ENCODE data around the gene C1orf174. TPM values are rescaled to one million over a fixed set of nuclear protein-coding genes. Genes with fewer than 3 reads are reported as not detected.

Gene C1orf174
- total RNA-seq, 4 donors from 2014 or later = 20.1 to 37.1 (median 31.4) TPM

DNA sequence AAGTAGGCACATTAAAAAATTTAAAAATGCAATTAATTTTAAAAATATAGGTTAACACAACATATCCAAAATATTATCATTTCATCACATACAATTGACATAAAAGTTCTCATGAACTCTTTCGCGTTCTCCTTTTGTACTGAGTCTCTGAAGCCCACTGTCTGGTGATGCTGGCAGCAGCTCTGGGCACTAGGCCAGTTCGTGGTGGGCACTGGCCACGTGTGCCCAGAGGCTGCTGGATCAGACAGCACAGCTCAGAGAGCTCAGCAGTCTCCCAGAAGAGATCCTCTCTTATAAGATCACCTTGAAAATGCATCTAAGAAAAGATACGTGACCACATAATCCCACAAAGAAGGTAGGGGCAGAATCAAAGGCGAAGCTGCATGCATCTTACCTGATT lies 53.0 kb downstream of the C1orf174 start:
- Histone ChIP-seq H3K9me3 (no peaks in the 10 kb centered on the region), H3K4me3 (no peak overlapping the region), H3K4me1 (no peaks in the 10 kb centered on the region), H3K36me3 (peaks cover 0 to 84% (median 0%) of the 10 kb centered on the region in 3 donors), H3K27ac (no peak overlapping the region), H3K27me3 (no peaks in the 10 kb centered on the region)
- TF ChIP-seq POLR2A (IDR thresholded peaks at IDR 0.05) = no peak
- TF ChIP-seq, protein P1, sequence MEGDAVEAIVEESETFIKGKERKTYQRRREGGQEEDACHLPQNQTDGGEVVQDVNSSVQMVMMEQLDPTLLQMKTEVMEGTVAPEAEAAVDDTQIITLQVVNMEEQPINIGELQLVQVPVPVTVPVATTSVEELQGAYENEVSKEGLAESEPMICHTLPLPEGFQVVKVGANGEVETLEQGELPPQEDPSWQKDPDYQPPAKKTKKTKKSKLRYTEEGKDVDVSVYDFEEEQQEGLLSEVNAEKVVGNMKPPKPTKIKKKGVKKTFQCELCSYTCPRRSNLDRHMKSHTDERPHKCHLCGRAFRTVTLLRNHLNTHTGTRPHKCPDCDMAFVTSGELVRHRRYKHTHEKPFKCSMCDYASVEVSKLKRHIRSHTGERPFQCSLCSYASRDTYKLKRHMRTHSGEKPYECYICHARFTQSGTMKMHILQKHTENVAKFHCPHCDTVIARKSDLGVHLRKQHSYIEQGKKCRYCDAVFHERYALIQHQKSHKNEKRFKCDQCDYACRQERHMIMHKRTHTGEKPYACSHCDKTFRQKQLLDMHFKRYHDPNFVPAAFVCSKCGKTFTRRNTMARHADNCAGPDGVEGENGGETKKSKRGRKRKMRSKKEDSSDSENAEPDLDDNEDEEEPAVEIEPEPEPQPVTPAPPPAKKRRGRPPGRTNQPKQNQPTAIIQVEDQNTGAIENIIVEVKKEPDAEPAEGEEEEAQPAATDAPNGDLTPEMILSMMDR (IDR thresholded peaks at IDR 0.05) = no peak
- no peak for DNase-seq

DNA sequence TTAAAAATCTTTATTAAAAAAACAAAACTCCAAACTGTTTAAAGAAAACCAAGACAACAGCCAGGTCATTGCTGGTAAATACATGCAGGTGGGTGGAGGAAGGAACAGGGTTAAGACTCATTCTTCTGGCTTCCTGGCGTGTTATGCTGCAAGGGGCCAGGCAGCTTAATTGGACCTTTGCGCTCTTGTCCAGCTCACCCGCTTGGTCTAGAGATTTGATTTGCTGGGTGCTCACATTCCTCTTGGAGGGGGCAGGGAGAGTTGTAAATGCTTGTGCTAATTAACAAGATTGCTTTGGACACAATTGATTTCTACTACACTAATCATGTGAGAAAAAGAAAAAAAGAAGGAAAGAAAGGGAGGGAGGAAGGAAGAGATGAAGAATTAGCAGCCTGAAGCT lies 53.5 kb downstream of the C1orf174 start:
- no peak overlapping the region for H3K27ac ChIP-seq
- H3K27me3 ChIP-seq = no peaks in the 10 kb centered on the region
- H3K9me3 ChIP-seq = no peaks in the 10 kb centered on the region
- no peaks in the 10 kb centered on the region for H3K4me1 ChIP-seq
- TF ChIP-seq, protein P1 (IDR thresholded peaks at IDR 0.05) = no peak
- TF ChIP-seq POLR2A (IDR thresholded peaks at IDR 0.05) = no peak
- no peak overlapping the region for H3K4me3 ChIP-seq
- H3K36me3 ChIP-seq = peaks cover 0 to 81% (median 0%) of the 10 kb centered on the region in 3 donors
- DNase-seq = no peak

DNA sequence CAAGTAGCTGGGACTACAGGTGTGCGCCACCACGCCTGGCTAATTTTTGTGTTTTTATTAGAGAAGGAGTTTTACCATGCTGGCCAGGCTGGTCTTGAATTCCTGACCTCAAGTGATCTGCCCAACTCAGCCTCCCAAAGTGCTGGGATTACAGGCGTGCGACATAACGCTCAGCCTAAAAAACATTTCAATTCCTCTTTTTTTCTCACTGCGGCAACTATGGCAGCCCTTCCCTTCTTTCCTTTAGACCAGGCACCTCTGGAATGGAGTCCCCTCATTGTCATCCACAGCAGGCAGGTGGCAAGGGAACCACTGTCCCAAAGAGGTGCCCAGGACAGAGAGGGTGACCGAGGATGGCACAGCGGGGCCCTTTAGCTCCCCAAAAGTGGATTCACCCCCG lies 57.2 kb downstream of the C1orf174 start:
- peaks cover 0 to under 1% (median 0%) of the 10 kb centered on the region in 4 donors for H3K9me3 ChIP-seq
- H3K4me3 ChIP-seq = no peak overlapping the region
- DNase-seq = no peak
- H3K27me3 ChIP-seq = no peaks in the 10 kb centered on the region
- peaks cover 0 to 86% (median 0%) of the 10 kb centered on the region in 3 donors for H3K36me3 ChIP-seq
- no peak for TF ChIP-seq POLR2A (IDR thresholded peaks at IDR 0.05)
- TF ChIP-seq, protein P1 (IDR thresholded peaks at IDR 0.05) = no peak
- H3K27ac ChIP-seq = no peak overlapping the region
- no peaks in the 10 kb centered on the region for H3K4me1 ChIP-seq

DNA sequence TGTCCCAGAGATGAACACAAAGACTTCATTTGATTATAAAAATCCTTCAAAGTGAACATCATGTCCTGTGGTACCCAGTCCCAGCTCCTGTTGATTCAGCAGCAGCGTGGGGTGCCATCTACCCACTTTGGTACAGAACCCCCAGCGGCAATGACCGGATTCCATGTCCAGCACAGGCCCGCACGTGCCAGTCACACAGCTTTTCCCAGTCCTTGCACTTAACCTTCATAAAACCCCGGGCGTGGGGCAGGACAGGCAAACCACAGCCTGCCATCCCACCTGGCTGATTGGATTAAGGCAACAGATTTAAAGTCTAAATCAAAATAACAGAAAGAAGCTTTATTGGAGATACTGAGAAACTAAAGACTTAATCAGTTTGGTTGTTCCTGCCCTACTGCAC lies 58.6 kb downstream of the C1orf174 start:
- Histone ChIP-seq H3K36me3 (peaks cover 0 to 86% (median 0%) of the 10 kb centered on the region in 3 donors), H3K9me3 (peaks cover 0 to 4% (median 0%) of the 10 kb centered on the region in 4 donors), H3K4me1 (no peaks in the 10 kb centered on the region), H3K4me3 (no peak overlapping the region), H3K27me3 (no peaks in the 10 kb centered on the region), H3K27ac (no peak overlapping the region)
- no peak for DNase-seq
- no peak for TF ChIP-seq POLR2A (IDR thresholded peaks at IDR 0.05)
- TF ChIP-seq, protein P1 (IDR thresholded peaks at IDR 0.05) = no peak

Other genes starting within 250 kb of the C1orf174 start
- gene TP73, start 247.8 kb downstream of the C1orf174 start, total RNA-seq = under 1 TPM in 1 of 4 donors, not detected in 3; 0.38 TPM
- not detected for gene CCDC27, start 147.8 kb downstream of the C1orf174 start, total RNA-seq
- gene SMIM1, start 127.5 kb downstream of the C1orf174 start, total RNA-seq = not detected
- gene LRRC47, start 103.8 kb downstream of the C1orf174 start, total RNA-seq = 10 to 100 TPM; 31.3 to 99.0 (median 40.8) TPM
- gene CEP104, start 43.1 kb downstream of the C1orf174 start, total RNA-seq = 10 to 100 TPM; 42.9 to 64.5 (median 54.7) TPM
- gene DFFB, start 42.8 kb downstream of the C1orf174 start, total RNA-seq = 10 to 100 TPM in 3 of 4 donors, 1 to 10 TPM in 1; 6.8 to 22.8 (median 13.7) TPM